NCI-H2196 treated with DMSO at 0.1 percent for 48 hours (cell line): Measurements from ENCODE around the gene GSTK1.
"Not testable (repeated sequence)": the region's sequence is repeated elsewhere in the genome, so short reads cannot be mapped to it uniquely, and the experiment has no call there.

Experiments
- DNase-seq: peaks from one replicate; lab custom pipeline; 2025; ENCODE audit not compliant: unreplicated experiment; lab: John Stamatoyannopoulos, UW

GSTK1 gene

DNA sequence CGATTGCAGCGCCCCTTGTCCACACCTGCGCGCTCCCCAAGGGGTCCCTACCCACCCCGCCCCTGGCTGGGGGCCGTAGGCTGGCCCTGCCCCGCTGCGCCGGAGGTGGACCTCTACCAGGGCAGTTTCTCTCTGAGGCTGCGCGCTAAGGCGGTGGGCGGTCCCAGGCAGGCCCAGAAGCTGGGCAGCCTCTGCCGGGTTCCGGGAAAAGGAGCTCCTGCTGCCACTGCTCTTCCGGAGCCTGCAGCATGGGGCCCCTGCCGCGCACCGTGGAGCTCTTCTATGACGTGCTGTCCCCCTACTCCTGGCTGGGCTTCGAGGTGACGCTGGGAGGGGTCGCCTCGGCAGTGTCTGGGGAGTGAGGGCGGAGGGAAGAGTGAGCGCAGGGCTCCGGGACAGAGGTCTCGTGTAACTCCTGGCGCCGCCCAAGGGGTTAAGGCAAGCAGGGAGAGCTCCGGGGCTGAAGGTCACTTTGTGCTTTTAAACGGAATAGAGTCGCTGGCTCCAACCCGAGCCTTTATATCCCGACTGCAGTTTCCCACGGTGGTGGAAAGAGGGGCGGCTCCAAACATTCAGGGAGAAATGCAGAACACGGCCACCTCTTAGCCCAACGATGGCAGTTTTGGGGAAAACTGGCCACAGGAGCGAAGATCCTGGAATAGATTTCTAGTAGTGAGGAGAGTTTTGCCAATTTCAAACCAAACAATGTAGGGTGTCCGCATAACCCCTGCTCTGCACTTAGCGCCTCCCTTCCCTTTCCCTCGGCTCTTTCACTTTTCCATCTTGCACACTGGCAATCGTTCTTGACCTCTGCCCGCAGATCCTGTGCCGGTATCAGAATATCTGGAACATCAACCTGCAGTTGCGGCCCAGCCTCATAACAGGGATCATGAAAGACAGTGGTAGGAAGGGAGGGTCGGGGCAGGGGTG lies at the start of gene GSTK1:
GSTK1 (plus strand) TSS at position 176 of the 930 bp plus-strand sequence; CDS start at position 249, 73 bp downstream.
- DNase-seq: peak; percentile 53

DNA sequence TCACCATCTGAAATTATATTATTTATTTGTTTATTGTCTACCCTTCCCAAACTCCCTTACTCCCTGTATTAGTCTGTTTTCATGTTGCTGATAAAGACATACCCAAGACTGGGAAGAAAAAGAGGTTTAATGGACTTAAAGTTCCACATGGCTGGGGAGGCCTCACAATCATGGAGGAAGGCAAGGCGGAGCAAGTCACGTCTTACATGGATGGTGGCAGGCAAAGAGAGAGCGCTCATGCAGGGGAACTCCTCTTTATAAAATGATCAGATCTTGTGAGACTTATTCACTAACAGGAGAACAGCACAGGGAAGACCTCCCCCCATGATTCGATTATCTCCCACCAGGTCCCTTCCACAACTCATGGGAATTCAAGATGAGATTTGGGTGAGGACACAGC lies 49.8 kb upstream of the GSTK1 start:
- not testable (repeated sequence) for DNase-seq

DNA sequence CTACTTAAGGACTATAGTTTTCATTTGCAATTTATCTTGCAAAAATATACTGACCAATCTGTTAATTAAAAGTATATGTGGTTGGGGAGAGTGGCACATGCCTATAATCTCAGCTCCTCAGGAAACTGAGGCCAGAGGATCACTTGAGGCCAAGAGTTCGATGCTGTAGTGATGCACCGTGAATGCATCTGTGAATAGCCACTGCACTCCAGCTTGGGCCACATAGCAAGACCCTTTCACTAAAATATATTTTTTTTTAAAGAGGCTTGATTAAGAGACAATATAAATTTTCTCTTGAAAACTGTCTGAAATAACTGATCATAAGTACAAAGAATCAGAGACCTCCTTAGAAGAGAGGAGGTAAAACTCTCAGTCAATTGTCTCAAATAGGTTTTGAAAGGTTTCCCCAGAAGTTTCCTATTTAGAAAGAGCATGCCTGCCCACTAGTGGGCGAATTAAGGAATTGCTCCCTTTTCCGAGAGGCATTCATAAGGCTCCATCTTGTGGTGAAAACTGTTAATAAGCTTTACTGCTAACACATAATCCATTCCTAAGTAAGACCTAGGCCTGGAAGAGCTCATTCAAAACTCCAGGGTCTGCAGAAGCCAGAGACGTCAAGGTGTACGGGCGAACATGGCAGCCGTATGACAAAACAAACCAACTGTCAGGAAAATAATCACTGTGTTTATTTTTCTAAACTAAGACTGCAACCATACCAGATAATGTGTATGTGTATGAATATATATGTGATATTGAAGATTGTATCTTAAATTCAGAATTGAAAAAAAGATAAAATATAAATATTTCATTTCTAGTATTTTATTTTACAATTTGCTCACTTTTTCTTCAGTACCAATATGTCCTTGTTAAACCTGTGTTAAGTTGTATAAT lies 48.2 kb upstream of the GSTK1 start:
- DNase-seq: peak; percentile 66

DNA sequence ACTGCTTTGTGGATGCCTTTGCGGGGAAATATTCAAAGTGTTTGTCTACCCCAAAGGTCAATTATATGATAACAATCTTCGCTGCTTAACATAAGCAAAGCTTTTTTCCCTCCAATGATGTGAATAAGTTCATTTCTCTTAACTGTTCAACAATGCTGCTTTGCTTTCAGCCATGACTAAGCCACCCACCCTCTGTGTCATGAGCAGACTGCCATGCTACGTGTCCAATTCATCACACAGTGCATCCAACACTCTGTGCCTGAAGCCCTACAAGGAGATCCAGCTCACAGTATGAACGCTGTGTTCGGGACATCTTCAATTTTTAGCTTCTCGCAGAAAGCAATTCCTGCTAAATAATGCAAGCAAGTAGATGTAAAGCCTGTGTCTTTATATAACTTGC lies 47.1 kb upstream of the GSTK1 start:
- DNase-seq: no peak

DNA sequence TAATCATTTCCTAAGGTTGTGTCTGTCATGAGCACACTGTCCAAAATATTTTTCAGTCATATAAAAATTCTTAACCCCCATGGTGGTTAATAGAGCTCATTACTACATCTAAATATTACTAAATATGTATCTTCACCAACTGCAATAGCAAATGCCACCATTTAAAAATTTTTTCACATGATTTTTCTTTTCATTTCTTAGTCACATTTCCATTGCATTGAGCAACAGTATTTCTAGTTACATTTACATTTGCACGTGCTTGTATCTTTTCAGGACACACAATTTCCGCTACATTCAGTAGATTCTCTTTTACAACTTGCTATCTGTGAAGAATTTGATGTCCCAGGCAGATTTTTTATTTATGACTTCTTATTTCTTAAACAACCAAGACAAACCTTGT lies 46.6 kb upstream of the GSTK1 start:
- no peak for DNase-seq

DNA sequence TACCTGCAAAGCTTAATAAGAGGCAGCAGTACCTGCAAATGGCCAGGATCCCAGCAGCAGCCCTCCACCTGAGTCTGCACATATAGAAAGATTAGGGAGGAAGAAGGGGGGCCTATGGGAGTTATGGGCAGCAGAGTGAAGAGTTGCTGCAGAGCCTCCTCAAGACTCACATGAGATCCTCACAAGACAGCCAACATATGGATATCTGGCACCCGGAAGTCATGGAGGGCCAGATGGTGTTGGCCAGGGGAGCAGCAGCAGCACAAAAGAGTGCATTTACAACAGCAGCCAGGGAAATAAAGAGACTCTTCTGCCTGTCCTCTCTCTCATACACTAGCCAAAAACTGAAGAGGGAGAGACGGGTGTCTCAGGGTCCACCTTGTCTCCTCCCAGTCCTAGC lies 45.4 kb upstream of the GSTK1 start:
- DNase-seq: no peak

DNA sequence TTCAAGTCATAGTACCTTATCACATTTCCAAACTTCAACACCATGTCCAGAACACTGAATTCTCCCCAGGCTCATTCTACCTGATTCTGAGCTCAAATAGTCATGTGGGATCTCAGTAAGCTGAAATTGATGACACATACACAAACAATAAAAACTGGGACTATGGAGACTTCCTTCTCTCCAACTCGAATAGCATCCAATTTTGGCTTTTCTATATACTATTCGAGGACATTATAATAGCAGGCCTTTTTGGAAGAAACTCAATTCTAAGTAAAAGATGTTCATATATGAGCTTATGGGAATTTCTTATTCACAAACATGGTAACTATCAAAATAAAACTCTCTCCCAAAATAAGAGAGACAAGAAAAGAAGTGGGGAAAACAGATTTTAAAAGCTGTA lies 42.0 kb upstream of the GSTK1 start:
- no peak for DNase-seq

DNA sequence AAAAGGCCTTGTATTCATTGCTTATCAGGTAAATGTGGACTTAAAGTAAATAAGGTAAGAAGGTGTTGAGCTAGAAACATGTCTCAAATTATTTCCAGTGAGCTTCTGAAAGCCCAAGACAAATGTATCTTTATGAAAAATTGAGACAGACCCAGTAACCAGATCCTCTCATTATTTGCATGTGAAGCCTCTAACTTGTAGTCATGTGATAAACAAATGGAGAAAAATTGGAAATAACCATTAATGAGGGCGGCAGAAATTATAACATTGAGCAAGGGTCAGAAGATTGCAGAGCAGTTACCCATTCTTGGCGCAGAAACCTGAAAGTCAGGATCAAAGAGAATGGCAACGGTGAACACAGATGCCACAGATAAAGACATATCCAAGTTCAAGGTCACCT lies 41.5 kb upstream of the GSTK1 start, which contains the start of gene TAS2R40:
TAS2R40 (plus strand) TSS at position 301 of the 400 bp plus-strand sequence; CDS start at position 343, 42 bp downstream.
- DNase-seq: no peak

DNA sequence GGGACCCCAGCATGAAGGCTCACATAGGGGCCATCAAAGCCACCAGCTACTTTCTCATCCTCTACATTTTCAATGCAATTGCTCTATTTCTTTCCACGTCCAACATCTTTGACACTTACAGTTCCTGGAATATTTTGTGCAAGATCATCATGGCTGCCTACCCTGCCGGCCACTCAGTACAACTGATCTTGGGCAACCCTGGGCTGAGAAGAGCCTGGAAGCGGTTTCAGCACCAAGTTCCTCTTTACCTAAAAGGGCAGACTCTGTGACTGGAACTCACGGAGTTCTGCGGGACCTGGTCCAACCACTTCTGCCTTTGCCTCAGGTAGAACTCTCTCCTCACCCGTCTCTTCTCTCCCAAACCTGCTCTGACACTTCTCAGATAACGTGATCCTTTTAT lies 40.5 kb upstream of the GSTK1 start:
- DNase-seq: no peak

DNA sequence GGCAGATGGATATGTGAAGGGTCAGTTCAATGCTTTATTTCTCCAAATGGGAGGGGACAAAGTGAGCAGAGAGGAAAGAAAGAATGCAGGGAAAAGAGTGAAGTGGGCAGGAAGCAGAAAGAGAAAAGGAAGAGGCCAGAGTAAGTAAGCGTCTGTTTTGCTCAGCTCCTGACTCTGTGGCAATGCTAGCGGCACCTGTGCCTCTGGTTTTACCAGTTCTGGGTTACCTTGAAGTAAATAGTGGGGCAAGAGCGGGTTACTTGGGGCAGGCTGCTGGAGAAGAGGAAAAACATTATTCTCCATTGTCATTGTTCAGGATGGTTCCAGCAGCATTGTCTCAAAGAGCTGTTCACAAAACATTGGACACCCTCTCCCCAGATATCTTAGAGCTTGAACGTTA lies 39.5 kb upstream of the GSTK1 start:
- no peak for DNase-seq

DNA sequence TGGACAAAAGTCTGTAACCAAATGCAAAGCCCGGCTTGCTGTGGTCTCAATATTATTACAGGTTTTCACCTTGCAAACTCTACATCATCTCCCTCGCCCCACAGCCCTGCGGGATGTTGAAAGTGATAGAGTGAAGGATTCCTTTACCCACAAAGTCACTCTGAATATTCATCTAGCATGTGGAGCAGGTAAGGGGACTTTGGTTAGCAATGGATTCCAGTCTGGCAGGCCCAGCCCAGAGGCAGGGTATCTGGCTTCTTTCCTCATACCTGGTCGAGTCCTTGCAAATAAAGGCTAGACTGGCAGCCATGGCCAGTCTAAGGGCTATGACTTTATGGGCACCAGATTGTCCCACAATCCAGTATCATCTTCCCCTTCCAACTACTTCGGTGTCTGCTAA lies 38.2 kb upstream of the GSTK1 start:
- no peak for DNase-seq

DNA sequence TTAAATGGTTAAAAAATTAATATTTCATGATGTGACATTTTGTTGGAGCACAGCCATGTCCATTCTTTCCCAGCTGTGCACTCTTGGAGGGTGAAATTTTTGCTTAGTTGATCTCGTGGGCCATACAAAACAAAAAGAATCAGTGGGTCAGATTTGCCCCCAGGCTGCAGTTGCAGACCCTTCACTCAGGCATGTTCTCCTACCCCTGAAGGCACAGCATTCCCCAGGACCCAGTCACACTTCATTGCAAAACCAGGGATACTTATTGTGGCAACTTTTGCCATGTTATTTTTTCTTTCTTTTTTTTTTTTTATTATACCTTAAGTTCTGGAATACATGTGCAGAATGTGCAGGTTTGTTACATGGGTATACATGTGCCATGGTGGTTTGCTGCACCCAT lies 35.4 kb upstream of the GSTK1 start:
- no peak for DNase-seq

DNA sequence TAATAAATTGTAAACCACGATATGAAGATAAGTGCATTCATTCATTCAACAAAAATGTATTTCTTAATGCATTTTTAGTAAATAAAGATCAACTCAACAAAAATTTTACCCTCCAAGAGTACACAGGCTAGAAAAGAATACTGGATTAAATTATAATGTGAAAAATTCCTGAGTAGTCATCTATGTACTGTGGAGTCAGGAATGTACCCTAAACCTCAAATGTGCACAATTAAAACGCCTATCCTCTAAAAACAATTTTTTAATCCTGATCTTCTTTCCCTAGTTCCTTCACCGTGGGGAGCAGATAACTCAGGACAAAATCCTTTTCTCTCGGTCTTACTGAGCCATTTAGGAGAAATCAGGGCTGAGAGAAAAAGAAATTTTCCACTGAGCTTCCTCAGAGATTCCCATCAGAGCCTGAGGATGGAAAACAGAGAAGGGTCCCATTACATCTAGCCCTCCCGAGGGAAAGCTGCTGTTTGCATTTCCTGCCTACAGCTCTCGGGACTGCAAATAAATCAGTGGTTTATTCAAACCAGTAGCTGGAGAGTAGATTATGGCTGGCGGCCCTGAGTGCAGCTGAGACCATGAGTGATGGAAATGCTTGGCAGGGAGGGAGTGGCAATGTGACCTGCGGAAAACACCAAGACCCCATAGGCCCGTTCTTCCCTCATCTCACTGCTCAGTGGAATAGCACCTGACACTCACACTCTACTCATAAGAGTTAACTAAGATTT lies 34.0 kb upstream of the GSTK1 start:
- no peak for DNase-seq

DNA sequence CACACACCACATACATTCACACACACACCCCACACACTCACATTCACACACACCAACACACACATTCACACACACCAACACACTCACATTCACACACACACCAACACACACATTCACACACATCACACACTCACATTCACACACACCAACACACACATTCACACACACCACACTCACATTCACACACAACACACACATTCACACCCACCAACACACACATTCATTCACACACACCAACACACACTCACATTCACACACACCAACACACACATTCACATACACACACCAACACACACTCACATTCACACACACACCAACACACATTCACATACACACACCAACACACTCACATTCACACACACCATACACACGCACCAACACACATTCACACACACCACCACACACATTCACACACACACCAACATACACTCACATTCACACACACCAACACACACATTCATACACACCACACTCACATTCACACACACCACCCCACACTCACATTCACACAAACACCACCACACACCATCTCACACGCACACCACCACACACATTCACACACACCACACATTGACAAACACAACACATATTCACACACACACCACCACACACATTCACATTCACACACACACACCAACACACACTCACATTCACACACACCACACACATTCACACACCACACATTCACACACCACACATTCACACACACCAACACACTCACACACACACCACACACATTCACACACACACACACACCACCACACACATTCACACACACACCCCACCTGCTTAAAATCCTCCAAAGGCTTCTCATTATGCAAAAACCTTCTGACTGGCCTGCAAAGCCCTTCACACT lies 32.4 kb upstream of the GSTK1 start:
- DNase-seq: no peak

DNA sequence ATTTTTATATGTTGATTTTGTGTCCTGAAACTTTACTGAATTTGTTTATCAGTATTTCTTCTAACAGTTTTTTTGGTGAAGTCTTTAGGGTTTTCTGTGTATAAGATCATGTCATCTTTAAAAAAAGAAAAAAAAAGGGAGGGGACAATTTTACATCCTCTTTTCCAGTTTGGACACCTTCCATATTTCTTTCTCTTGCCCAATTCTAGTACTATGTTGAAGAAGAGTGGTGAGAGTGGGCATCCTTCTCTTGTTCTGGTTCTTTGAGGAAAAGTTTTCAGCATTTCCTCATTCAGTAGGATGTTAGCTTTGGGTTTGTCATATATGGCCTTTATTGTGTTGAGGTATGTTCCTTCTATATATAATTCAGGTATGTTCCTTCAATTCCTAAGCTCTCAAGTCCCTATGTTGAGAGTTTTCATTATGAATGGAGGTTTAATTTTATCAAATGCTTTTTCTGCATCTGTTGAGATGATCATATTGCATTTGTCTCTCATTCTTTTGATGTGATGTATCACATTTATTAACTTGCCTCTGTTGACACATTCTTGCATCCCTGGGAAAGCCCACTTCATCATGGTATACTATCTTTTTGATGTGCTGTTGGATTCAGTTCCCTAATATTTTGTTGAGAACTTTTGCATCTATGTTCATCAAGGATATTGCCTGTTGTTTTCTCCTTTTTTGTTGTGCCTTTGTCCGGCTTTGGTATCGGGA lies 29.3 kb upstream of the GSTK1 start:
- DNase-seq: no peak

DNA sequence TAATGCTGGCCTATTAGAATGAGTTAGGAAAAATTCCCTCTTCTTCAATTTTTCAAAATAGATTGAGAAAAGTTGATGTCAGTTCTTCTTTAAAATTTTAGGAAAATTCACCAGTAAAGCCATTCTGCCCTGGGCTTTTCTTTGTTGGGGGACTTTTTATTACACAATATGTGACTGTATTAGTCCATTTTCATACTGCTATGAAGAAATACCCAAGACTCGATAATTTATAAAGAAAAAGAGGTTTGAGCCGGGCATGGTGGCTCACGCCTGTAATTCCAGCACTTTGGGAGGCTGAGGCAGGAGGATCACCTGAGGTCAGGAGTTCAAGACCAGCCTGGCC lies 28.7 kb upstream of the GSTK1 start:
- no peak for DNase-seq

DNA sequence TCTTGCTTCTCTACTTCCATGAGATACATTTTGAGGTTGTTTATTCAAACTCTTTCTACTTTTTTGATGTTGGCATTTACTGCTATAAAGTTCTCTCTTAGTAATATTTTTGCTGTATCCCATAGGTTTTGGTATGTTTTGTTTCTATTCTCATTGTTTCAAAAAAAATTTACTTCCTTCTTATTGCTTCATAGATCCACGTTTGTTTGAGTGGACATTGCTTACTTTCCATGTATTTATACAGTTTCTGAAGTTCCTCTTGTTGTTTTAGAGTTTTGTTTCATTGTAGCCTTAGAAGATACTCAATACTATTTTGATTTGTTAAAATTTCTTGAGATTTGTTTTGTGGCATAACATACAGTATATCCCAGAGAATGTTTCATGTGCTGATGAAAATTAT lies 27.7 kb upstream of the GSTK1 start:
- DNase-seq: no peak

DNA sequence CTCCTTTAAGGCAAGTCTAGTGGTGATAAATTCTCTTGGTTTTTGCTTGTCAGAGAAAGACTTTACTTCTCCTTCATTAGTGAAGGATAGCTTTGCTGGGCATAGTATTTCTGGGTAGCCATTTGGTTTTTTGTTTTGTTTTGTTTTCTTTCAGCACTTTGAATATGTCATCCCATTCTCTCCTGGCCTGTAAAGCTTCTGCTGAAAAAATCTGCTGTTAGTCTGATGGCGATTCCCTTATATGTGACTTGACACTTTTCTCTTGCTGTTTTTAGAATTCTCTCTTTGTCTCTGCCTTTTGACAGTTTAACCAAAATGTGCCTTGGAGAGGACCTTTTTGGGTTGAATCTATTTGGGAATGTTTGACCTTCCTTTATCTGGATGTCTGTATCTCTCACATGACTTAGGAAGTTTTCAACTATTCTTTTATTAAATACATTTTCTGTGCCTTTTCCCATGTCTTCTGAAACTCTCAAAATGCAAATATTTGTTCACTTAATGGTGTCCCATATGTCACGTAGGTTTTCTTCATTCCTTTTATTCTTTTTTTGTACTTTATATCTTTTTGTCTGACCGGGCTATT lies 26.7 kb upstream of the GSTK1 start:
- DNase-seq: no peak

DNA sequence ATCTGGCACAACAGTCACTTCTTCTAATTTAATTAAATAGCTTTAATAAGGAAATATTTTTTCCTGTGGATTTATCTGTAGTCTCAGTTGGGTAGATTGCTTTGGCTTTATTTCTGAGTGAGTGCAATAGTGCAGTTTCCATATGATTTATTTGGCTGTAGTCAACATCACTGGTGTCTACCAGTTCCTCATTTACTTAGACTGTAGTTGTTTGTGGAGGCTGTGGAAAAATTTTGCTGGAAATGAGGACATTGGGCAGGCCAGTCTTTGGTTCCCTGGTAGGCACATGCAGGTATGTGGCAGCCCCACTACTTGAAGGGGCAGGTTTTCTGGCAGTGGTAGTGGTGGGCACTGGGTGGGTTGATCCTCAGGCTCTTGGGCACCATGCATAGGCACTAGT lies 25.9 kb upstream of the GSTK1 start:
- no peak for DNase-seq
